GM12892 (cell line): Measurements from ENCODE around the gene FNDC11.

ENCODE experiments used
- POLR2A ChIP-seq: IDR thresholded peaks from 2 replicates; pipeline ENCODE4 v1.6.1; 2011; ENCODE audit warnings: low read depth, low read length, control low read depth
- POLR2AphosphoS5 ChIP-seq: IDR thresholded peaks from 2 replicates; pipeline ENCODE4 v1.6.1; 2011; ENCODE audit warnings: low read depth, low read length, control low read depth
- TAF1 ChIP-seq: IDR thresholded peaks from 2 replicates; pipeline ENCODE4 v1.6.1; 2011; ENCODE audit warnings: low read depth, mild to moderate bottlenecking, control low read depth, low read length, borderline replicate concordance

DNA sequence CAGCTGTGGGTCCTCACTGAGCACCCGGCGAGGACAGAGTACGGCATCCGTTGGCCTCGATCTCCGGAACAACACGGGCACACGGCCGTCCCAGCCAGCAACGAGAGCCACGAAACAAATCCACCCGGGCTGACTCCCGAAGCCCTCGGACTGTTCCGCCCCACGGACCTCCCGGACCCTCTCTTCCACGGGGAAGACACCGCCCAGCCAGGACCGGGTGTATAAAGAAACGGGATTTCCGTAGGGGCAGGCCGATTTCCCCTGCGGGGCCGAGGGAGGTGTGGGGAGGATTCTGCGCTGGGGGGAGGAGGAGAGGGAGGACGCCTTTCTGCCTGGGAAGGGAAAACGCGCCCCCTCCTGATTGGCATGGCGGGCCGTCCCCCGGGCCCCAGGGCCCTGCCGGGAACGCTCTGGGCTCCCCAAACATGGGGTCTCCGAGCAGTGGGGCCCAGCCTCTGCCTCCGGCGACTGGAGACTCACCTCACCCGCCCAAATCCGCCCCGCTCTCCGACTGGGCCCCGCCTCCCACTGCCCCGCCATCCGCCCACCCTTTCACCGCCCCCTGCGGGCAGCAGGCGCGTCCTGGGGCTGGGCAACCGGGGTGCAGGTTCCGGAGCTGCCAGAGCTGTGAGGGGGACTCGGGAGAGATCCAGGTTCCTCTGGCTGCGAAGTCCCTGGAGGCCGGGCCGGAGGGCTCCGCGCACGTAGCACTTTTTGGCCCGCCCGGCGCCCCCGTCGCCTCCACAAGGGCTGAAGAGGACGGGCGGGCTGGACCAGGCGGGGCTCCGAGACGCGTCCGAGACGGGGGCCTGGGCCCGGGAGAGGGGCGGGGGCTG lies 34.1 kb upstream of the FNDC11 start:
- TF ChIP-seq POLR2A, result no peak
- no peak for TF ChIP-seq POLR2AphosphoS5
- TF ChIP-seq TAF1, result no peak
